ENCODE data around the gene EVA1A. TPM values are rescaled to one million over a fixed set of nuclear protein-coding genes. Genes with fewer than 3 reads are reported as not detected.

The EVA1A gene
- total RNA-seq, 1 experiment from 2014 or later = 0.21 TPM

- Histone ChIP-seq H3K4me1 (ENCODE audit: control insufficient read depth, insufficient read depth, low read length) (no peaks in the 10 kb centered on the region), H3K27me3 (ENCODE audit: control insufficient read depth, insufficient read depth, low read length) (no peaks in the 10 kb centered on the region), H3K36me3 (ENCODE audit: control insufficient read depth, insufficient read depth, low read length) (no peaks in the 10 kb centered on the region), H3K27ac (ENCODE audit: low read length) (no peak overlapping the region), H3K9me3 (ENCODE audit: control insufficient read depth, insufficient read depth, low read depth, low read length) (no peaks in the 10 kb centered on the region), H3K4me3 (ENCODE audit: low read depth in 2 of 2, low read length in 2 of 2) (no peak overlapping the region)
- DNase-seq (ENCODE audit: low read depth, low spot score) (no peak), ATAC-seq (no peak)
- BruUV-seq (replicated peaks) = no TSS peak
- no peak for TF ChIP-seq REST (IDR thresholded peaks at IDR 0.05; ENCODE audit: insufficient read depth in 1 of 2, low read depth in 2 of 2, low read length in 1 of 2)
- intact Hi-C loops (cut with micrococcal nuclease; ENCODE audit: unreplicated experiment) = no loop called here
- ChIA-PET POLR2A (interaction anchor here (0.7 kb wide), 1 partner anchor 16 kb away, joined by 3 read pairs; no protein-coding TSS in a partner anchor), CTCF (no interaction called here)
- in situ Hi-C loops (cut with HindIII; ENCODE audit: low pct_unique_long_range_greater_than_20kb, low sequenced_read_pairs) = no loop called here
Observed at GRCh38 chr2:75476761-75477160, 84.0 kb downstream of the EVA1A start.

- Histone ChIP-seq H3K4me3 (ENCODE audit: low read depth in 2 of 2, low read length in 2 of 2) (no peak overlapping the region), H3K4me1 (ENCODE audit: control insufficient read depth, insufficient read depth, low read length) (no peaks in the 10 kb centered on the region), H3K9me3 (ENCODE audit: control insufficient read depth, insufficient read depth, low read depth, low read length) (no peaks in the 10 kb centered on the region), H3K36me3 (ENCODE audit: control insufficient read depth, insufficient read depth, low read length) (no peaks in the 10 kb centered on the region), H3K27ac (ENCODE audit: low read length) (no peak overlapping the region), H3K27me3 (ENCODE audit: control insufficient read depth, insufficient read depth, low read length) (no peaks in the 10 kb centered on the region)
- no peak for TF ChIP-seq POLR2AphosphoS5 (IDR thresholded peaks at IDR 0.05; ENCODE audit: low read depth, low read length)
- TF ChIP-seq SIN3A (IDR thresholded peaks at IDR 0.05; ENCODE audit: borderline replicate concordance, insufficient read depth, low read depth, low read length) = no peak
- TF ChIP-seq REST (IDR thresholded peaks at IDR 0.05; ENCODE audit: insufficient read depth in 1 of 2, low read depth in 2 of 2, low read length in 1 of 2) = no peak
- no peak for TF ChIP-seq CTCF (IDR thresholded peaks at IDR 0.05)
- TF ChIP-seq TCF7L2 (IDR thresholded peaks at IDR 0.05; ENCODE audit: low read depth, low read length) = no peak
- intact Hi-C loops (cut with micrococcal nuclease; ENCODE audit: unreplicated experiment) (no loop called here), in situ Hi-C loops (cut with HindIII; ENCODE audit: low pct_unique_long_range_greater_than_20kb, low sequenced_read_pairs) (no loop called here)
- DNase-seq (ENCODE audit: low read depth, low spot score) = no peak
- ATAC-seq = no peak
- CTCF ChIA-PET = no interaction called here
- BruUV-seq (replicated peaks) = no TSS peak
- POLR2A ChIA-PET = no interaction called here
Observed at GRCh38 chr2:75475976-75476375, 84.8 kb downstream of the EVA1A start.

Measured in Panc1 (cell line).